Liver (tissue), 3 donors: ENCODE measurements around the gene ACSL1.

Experiments
- CTCF ChIP-seq: fragments of 150-350 bp; IDR thresholded peaks from 2 replicates; pipeline ENCODE4 v1.5.1; 2017; ENCODE audit warnings: improper control_type of control experiment, low read depth, low read length; ENCODE audit not compliant: missing input control
- FOXA1 ChIP-seq: IDR thresholded peaks from 2 replicates; pipeline ENCODE4 v1.6.1; 2016; ENCODE audit warnings: antibody characterized with exemption
- GABPA ChIP-seq, 2 donors: IDR thresholded peaks in 1 of 2; conservative IDR thresholded peaks in 1 of 2; 2 replicates each; pipeline ENCODE4 v1.6.1; 2016; ENCODE audit warnings: antibody characterized with exemption in 2 of 2, mild to moderate bottlenecking in 1 of 2, moderate library complexity in 1 of 2
- MAX ChIP-seq: IDR thresholded peaks from 2 replicates; pipeline ENCODE4 v1.6.1; 2016; ENCODE audit warnings: antibody characterized with exemption
- REST ChIP-seq: IDR thresholded peaks from 2 replicates; pipeline ENCODE4 v1.6.1; 2016; ENCODE audit warnings: antibody characterized with exemption, mild to moderate bottlenecking
- RXRA ChIP-seq, 2 donors: IDR thresholded peaks; 2 replicates each; pipeline ENCODE4 v1.6.1; 2017 to 2018; ENCODE audit warnings: antibody characterized with exemption in 2 of 2, mild to moderate bottlenecking in 1 of 2
- TAF1 ChIP-seq: conservative IDR thresholded peaks from 2 replicates; pipeline ENCODE4 v1.6.1; 2016; ENCODE audit warnings: antibody characterized with exemption, mild to moderate bottlenecking
- donor health status: healthy.
- donor health status: healthy.

- TF ChIP-seq MAX = no peak
- no peak for TF ChIP-seq REST
- no peak for TF ChIP-seq CTCF
- no peak for TF ChIP-seq RXRA (IDR thresholded peaks at IDR 0.05)
- TF ChIP-seq GABPA (IDR thresholded peaks at IDR 0.05 in 1 of 2, conservative IDR thresholded peaks at IDR 0.05 in 1 of 2) = no peak
- TF ChIP-seq FOXA1 = no peak
- TF ChIP-seq TAF1 = no peak
These were observed 8.8 kb downstream of the ACSL1 start for GRCh38 chr4:184816962-184817361.
